SK-N-SH (cell line): ENCODE results near the gene ZCCHC3.

Experiments used
- CTCF ChIP-seq: fragments of 200-600 bp; sonication (generic); IDR thresholded peaks from 2 replicates; pipeline ENCODE4 v1.6.1; 2017; ENCODE audit warnings: antibody characterized with exemption, mild to moderate bottlenecking, moderate library complexity
- ELF1 ChIP-seq: IDR thresholded peaks from 2 replicates; pipeline ENCODE4 v1.4.0; 2012
- EP300 ChIP-seq, 2 experiments: IDR thresholded peaks; 2 replicates each; pipeline versions ENCODE4 v1.4.0 to v1.6.1; 2012; ENCODE audit warnings: borderline replicate concordance in 1 of 2, low read depth in 1 of 2, low read length in 1 of 2
- EZH2phosphoT487 ChIP-seq: fragments of 200-600 bp; sonication (generic); IDR thresholded peaks from 2 replicates; pipeline ENCODE4 v1.6.1; 2017; ENCODE audit warnings: low read depth, mixed run types, mild to moderate bottlenecking, antibody characterized with exemption, moderate library complexity, borderline replicate concordance
- NRF1 ChIP-seq: IDR thresholded peaks from 2 replicates; pipeline ENCODE4 v1.6.1; 2012; ENCODE audit warnings: low read depth, mild to moderate bottlenecking, low read length
- POLR2AphosphoS5 ChIP-seq: IDR thresholded peaks from 2 replicates; pipeline ENCODE4 v1.6.1; 2012; ENCODE audit warnings: low read depth, low read length
- REST ChIP-seq: IDR thresholded peaks from 2 replicates; pipeline ENCODE4 v1.6.1; 2012; ENCODE audit warnings: mild to moderate bottlenecking, low read depth, low read length, moderate library complexity
- USF2 ChIP-seq: fragments of 150-350 bp; IDR thresholded peaks from 2 replicates; pipeline ENCODE4 v1.6.1; 2017; ENCODE audit warnings: antibody characterized with exemption, low read length, low read depth, borderline replicate concordance

GRCh38 chr20:326645-327185 is 29.3 kb downstream of the ZCCHC3 start:
- TF ChIP-seq CTCF: no peak
- TF ChIP-seq NRF1: no peak
- no peak for TF ChIP-seq REST
- TF ChIP-seq USF2: no peak
- no peak for TF ChIP-seq EP300 (IDR thresholded peaks at IDR 0.05; ENCODE audit: borderline replicate concordance in 1 of 2, low read depth in 1 of 2, low read length in 1 of 2)
- no peak; the same call in 1 of the 2 replicates for TF ChIP-seq POLR2AphosphoS5
- TF ChIP-seq EZH2phosphoT487: no peak
- TF ChIP-seq ELF1: no peak
